Esophagus muscularis mucosa (tissue), 3 donors: ENCODE measurements around the gene E4F1.

Experiments
- CTCF ChIP-seq, 3 experiments: fragments of 200-600 bp in 2 of 3; fragments of 450-650 bp in 1 of 3; sonication (generic) in 2 of 3; IDR thresholded peaks; one replicate each; pipeline ENCODE4 v1.5.1; 2017 to 2019; ENCODE audit warnings: antibody characterized with exemption in 3 of 3, mild to moderate bottlenecking in 2 of 3, moderate library complexity in 1 of 3
- POLR2A ChIP-seq: fragments of 450-650 bp; IDR thresholded peaks from one replicate; pipeline ENCODE4 v1.6.1; 2017; ENCODE audit warnings: antibody characterized with exemption, moderate library complexity, mild to moderate bottlenecking, low read depth

- no peak for TF ChIP-seq CTCF (IDR thresholded peaks at IDR 0.05)
- no peak for TF ChIP-seq POLR2A
Observed at GRCh38 chr16:2238838-2239675, 15.7 kb downstream of the E4F1 start.
